Measurements from ENCODE around the gene TAAR9.

DNA sequence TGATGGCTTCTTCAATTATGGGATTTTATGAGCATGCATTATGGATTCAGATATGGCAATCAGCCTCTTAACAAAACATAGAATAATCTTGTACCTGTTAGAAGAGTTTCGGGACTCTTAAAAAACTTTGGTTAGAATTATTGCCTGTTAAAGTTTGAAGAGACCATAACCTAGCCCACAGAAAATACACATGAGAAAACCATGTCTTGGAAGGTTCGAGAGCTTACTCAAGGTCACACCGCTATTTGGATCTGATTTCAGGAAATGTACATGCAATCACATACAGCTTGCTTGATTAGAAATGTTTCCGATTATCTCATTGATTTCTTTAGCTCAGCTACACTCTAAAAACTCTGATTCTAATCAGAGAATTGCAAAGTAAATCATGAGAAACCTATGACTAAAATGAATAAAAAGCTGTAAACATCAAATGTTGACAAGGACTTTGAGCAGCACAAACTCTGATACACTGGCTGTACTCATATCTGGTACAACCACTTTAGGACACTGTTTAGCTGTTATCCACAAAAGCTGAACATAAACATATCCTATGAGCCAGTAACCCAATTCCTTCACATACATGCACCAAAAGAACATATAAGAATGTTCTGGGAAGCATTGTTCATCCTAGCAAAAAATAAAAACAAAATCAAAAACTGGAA, 41.4 kb upstream of the TAAR9 start:
- TF ChIP-seq TAF1 (IDR thresholded peaks at IDR 0.05; ENCODE audit: borderline replicate concordance, insufficient read depth, low read length) (no peak), POLR2AphosphoS5 (IDR thresholded peaks at IDR 0.05; ENCODE audit: low read depth, low read length) (no peak)
